RWPE2 (cell line): ENCODE measurements around the gene ITGB3.

Source experiments
- ATAC-seq: fragments of 200-7000 bp; cut with Tn5 transposase; 3 replicates; pipeline ENCODE4 v1.9.1; 2021; ENCODE audit warnings: low read depth
- DNase-seq: peaks from one replicate; pipeline ENCODE4 v3.0.0-alpha.2; 2020; ENCODE audit warnings: low spot score
- H3K27ac ChIP-seq: fragments of 450-650 bp; 2 replicates; pipeline ENCODE4 v1.5.1; 2017; ENCODE audit warnings: mild to moderate bottlenecking; ENCODE audit not compliant: poor library complexity, severe bottlenecking
- H3K27me3 ChIP-seq: fragments of 250-450 bp; sonication (Bioruptor Pico); 2 replicates; pipeline ENCODE4 v1.5.1; 2021; ENCODE audit warnings: mild to moderate bottlenecking, moderate library complexity; ENCODE audit not compliant: insufficient read depth, poor library complexity, severe bottlenecking
- H3K36me3 ChIP-seq: fragments of 250-450 bp; sonication (Bioruptor Pico); 2 replicates; pipeline ENCODE4 v1.5.1; 2020; ENCODE audit warnings: low read depth, mild to moderate bottlenecking, moderate library complexity
- H3K4me1 ChIP-seq: fragments of 250-450 bp; sonication (Bioruptor Pico); 2 replicates; pipeline ENCODE4 v1.5.1; 2021; ENCODE audit warnings: mild to moderate bottlenecking, moderate library complexity; ENCODE audit not compliant: insufficient read depth, poor library complexity, severe bottlenecking
- H3K4me3 ChIP-seq: fragments of 250-450 bp; sonication (Bioruptor Pico); 2 replicates; pipeline ENCODE4 v1.5.1; 2021; ENCODE audit warnings: mild to moderate bottlenecking, moderate library complexity; ENCODE audit not compliant: severe bottlenecking
- H3K9me3 ChIP-seq: fragments of 250-450 bp; sonication (Bioruptor Pico); 2 replicates; pipeline ENCODE4 v1.5.1; 2021; ENCODE audit warnings: mild to moderate bottlenecking, moderate library complexity; ENCODE audit not compliant: severe bottlenecking
- CTCF ChIP-seq: fragments of 450-650 bp; IDR thresholded peaks from one replicate; pipeline ENCODE4 v1.5.1; 2017; ENCODE audit warnings: mild to moderate bottlenecking, moderate library complexity; ENCODE audit not compliant: poor library complexity, severe bottlenecking

Gene ITGB3

DNA sequence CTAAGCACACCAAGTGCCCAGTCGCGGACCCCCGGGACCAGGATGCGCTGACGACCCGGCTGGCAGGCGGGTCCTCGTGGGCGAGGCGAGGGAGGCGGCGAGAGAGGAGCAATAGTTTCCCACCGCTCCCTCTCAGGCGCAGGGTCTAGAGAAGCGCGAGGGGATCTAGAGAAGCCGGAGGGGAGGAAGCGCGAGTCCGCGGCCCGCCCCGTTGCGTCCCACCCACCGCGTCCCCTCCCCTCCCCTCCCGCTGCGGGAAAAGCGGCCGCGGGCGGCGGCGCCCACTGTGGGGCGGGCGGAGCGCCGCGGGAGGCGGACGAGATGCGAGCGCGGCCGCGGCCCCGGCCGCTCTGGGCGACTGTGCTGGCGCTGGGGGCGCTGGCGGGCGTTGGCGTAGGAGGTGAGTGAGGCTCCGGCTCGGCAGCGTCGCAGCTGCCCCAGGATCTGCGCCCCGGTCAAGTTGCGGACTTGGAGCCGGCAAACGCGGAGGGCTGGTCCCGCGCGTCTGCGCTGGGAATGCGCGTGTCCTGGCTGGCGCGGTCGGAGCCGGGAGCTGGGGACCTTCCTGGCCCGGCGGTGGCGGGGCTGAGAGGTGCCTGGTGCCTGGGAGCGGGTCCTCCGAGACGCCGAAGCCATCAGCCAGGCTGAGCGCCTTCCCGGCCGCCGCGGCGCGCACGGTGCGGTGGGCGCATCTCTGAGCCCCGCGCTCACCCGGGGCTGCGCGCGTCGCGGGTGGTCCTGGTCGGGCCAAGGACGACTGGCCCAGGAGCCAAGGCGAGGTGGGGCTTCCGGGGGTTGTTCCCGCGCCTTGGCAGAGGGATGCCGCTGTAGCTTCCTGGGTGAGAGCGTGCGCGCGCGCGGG, at the start of gene ITGB3:
Gene ITGB3, plus strand, starts transcription at position 287 of the 862 bp plus-strand sequence. Its CDS starts 35 bp downstream, at position 322.
- H3K36me3 ChIP-seq: no peaks in the 10 kb centered on the region
- H3K9me3 ChIP-seq: no peaks in the 10 kb centered on the region
- H3K27me3 ChIP-seq: no peaks in the 10 kb centered on the region
- DNase-seq (peak; percentile 79), ATAC-seq (peak; percentile 90)
- H3K27ac ChIP-seq: no peak within 1 kb of the TSS
- peak; percentile 75 for TF ChIP-seq CTCF
- H3K4me1 ChIP-seq: peaks cover 8% of the 10 kb centered on the region
- peak within 1 kb of the TSS; percentile 48 for H3K4me3 ChIP-seq

GRCh38 chr17:47203984-47204721, 49.5 kb upstream of the ITGB3 start:
- no peak for TF ChIP-seq CTCF
- Histone ChIP-seq H3K27ac (no peak overlapping the region), H3K9me3 (no peaks in the 10 kb centered on the region), H3K4me1 (no peaks in the 10 kb centered on the region), H3K27me3 (no peaks in the 10 kb centered on the region), H3K36me3 (no peaks in the 10 kb centered on the region), H3K4me3 (no peak overlapping the region)
- ATAC-seq: no peak
- DNase-seq: no peak

GRCh38 chr17:47204722-47205418, 48.8 kb upstream of the ITGB3 start:
- no peak overlapping the region for H3K4me3 ChIP-seq
- no peak for ATAC-seq

DNA sequence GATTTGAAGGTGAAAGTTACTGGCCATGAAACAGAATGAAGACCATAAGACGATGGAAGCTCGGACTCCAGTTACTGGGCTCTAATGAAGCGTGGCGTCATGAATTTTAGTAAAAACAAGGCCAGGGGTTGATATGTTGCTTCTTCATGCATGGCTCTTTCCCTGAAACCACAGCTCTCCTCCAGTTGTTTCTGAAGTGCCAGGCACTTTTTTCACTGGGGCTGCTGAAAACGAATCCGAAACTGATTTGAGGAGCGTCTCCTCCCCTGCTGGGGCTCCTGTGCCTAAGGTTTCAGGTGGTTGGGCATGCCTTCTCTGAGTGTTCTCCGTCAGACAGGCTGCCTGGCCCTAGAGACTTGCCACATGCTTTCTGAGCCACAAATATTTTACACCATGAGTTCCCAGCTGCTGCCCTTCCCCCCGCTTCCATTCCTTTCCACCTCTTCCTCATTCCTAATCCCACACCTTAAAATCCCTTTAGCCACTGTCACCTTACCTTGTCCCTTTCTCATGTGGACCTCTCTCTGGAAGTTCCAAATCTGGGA, 48.1 kb upstream of the ITGB3 start:
- ATAC-seq: peak; percentile 73

More at GRCh38 chr17:47204722-47205418, 48.8 kb upstream of the ITGB3 start:
- Histone ChIP-seq H3K27ac (no peak overlapping the region), H3K9me3 (no peaks in the 10 kb centered on the region), H3K27me3 (no peaks in the 10 kb centered on the region), H3K36me3 (no peaks in the 10 kb centered on the region), H3K4me1 (no peaks in the 10 kb centered on the region)
- no peak for TF ChIP-seq CTCF
- DNase-seq: no peak

More for the DNA sequence above, 48.1 kb upstream of the ITGB3 start:
- Histone ChIP-seq H3K27me3 (no peaks in the 10 kb centered on the region), H3K4me1 (no peaks in the 10 kb centered on the region), H3K4me3 (no peak overlapping the region), H3K27ac (no peak overlapping the region), H3K9me3 (no peaks in the 10 kb centered on the region), H3K36me3 (no peaks in the 10 kb centered on the region)
- no peak for TF ChIP-seq CTCF
- no peak for DNase-seq
